Lower leg skin (tissue), 3 donors: Measurements from ENCODE around the gene TBRG4.

ENCODE experiments used
- POLR2A ChIP-seq, 2 donors: fragments of 450-650 bp; IDR thresholded peaks; one replicate each; pipeline ENCODE4 v1.6.1; 2016 to 2017; ENCODE audit warnings: antibody characterized with exemption in 2 of 2, mild to moderate bottlenecking in 1 of 2, moderate library complexity in 1 of 2
- TF ChIP-seq, protein P1 (sequence below), 3 donors: fragments of 450-650 bp; IDR thresholded peaks; one replicate each; pipeline ENCODE4 v1.5.1; 2016; ENCODE audit warnings: antibody characterized with exemption in 3 of 3, mild to moderate bottlenecking in 3 of 3, moderate library complexity in 2 of 3

DNA sequence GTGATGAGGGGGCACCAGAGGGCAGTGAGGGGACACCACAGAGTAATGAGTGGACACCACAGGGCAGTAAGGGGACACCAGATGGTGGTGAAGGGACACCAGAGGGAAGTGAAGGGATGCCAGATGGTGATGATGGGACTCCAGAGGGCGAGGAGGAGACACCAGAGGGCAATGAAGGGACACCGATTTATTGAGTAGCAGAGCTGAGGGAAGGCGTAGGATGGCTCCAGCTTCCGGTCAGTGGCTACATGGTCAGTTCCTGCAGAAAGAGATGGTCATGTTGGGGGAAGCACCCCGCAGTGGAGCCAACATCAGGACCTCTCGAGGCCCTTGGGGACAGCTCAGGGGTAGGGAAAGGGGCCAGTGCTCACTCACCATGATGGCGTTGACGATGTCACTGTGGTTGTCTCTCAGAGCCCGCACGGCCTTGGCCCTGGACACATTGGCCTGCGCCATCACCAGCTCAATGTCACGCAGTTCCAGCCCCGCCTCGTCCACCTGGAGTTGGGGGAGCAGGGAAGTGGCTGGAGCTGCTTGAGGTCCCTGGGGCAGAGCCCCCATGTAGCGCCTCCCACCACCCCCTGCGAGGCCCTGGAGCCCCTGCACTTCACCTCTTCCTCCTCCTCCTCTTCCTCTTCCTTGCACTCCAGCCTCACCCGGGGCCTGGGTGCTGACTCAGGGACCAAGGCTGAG, 31.1 kb downstream of the TBRG4 start:
- TF ChIP-seq, protein P1, sequence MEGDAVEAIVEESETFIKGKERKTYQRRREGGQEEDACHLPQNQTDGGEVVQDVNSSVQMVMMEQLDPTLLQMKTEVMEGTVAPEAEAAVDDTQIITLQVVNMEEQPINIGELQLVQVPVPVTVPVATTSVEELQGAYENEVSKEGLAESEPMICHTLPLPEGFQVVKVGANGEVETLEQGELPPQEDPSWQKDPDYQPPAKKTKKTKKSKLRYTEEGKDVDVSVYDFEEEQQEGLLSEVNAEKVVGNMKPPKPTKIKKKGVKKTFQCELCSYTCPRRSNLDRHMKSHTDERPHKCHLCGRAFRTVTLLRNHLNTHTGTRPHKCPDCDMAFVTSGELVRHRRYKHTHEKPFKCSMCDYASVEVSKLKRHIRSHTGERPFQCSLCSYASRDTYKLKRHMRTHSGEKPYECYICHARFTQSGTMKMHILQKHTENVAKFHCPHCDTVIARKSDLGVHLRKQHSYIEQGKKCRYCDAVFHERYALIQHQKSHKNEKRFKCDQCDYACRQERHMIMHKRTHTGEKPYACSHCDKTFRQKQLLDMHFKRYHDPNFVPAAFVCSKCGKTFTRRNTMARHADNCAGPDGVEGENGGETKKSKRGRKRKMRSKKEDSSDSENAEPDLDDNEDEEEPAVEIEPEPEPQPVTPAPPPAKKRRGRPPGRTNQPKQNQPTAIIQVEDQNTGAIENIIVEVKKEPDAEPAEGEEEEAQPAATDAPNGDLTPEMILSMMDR (IDR thresholded peaks at IDR 0.05), result no peak
- no peak for TF ChIP-seq POLR2A (IDR thresholded peaks at IDR 0.05)
